Measurements from ENCODE around the gene CXCL3.

The CXCL3 gene

DNA sequence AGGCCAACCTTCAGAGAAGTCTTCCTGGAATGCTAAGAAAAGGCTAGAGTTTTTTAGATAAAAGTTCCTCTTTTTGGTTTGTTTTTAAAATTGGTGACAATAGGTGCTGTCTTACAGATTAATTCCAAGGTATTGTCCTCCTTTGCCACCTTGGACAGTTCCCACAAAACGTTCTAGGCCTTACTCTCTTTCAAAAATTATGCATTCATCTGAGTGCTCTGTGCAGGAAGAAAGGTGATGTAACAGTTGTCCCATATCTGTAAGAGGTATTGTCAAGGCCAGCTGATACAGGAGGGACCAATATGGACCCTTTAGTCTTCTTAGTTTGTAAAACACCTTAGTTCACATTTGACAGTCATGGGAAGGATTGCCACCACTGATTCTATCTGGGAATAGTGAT, 24.2 kb downstream of the CXCL3 start:
- no peak for DNase-seq (ENCODE audit: low read depth in 2 of 2)

- DNase-seq (ENCODE audit: low read depth in 2 of 2), result no peak
These were observed 25.2 kb downstream of the CXCL3 start for GRCh38 chr4:74013264-74013663.

DNA sequence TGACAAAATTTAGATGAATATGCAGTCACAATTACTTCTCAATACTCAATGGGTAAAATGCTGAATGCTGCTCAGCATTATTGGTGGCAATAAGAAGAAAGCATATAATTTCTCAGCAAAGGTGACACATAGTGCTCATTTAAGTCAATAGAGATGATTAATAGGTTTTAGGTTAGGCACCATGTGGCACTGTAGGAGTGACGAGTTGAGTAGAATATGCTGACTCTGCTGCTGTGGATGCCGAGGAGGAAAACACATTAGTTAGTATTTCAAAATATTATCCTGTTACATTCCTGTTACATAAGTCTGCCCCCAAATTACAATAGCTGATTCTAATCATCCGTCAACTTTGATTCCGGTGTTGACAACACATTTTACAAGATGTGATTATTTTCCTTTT, 26.4 kb downstream of the CXCL3 start:
- no peak for DNase-seq (ENCODE audit: low read depth in 2 of 2)

DNA sequence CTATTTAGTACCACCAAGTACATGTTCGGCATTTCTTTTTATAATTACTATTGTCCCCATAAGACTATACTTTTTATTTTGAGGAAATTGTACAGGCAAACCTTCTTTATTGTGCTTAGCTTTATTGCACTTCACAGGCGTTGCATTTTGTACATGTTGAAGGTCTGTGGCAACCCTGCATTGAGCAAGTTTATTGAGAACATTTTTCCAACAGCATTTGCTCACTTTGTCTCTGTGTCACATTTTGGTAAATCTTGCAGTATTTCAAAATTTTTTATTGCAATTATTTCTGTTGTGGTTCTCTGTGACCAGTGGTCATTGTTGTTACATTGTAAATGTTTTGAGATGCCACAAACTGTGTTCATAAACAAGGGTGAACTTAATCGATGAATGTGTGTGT, 29.2 kb downstream of the CXCL3 start:
- DNase-seq (ENCODE audit: low read depth in 2 of 2), result no peak

DNA sequence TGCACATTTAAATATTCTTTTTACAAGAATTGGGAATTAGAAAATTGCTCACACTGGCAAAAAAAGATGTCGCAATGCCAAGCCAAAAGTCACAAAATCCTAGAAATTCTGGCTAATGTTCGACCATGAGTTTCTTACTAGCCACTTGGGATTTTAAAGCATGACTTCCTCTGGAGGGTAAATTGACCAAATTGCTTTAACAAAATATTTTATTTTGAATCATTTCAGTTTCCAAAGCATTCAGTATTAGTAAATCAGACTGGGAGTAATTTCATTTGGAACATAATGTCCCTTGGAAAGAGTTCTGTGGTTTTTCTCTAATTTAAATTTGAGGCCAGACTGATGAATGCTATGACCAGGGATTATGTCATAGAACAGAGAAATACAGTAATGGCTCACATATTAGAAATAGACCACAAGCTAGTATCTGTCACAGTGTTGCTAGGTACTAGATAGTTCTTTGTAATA, 32.4 kb downstream of the CXCL3 start:
- DNase-seq (ENCODE audit: low read depth in 2 of 2), result no peak

DNA sequence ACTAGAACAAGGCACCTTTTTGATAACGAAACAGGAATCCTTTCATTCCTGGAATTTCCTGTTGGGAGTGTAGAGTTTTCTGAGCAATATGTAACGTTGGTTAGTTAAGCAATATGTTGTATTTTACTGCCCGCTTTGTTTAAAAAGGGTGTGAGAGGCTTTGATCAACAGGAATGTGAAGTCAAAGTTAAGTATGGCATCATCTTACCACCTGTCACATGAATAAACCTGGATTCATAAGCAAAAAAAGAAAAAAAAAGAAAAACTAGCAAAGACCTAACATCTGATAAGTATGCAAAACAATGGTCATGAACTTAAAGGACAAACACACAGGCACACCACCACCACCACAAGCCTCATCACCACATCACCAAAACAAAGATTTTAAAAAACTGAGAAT, 33.0 kb downstream of the CXCL3 start:
- no peak for DNase-seq (ENCODE audit: low read depth in 2 of 2)

DNA sequence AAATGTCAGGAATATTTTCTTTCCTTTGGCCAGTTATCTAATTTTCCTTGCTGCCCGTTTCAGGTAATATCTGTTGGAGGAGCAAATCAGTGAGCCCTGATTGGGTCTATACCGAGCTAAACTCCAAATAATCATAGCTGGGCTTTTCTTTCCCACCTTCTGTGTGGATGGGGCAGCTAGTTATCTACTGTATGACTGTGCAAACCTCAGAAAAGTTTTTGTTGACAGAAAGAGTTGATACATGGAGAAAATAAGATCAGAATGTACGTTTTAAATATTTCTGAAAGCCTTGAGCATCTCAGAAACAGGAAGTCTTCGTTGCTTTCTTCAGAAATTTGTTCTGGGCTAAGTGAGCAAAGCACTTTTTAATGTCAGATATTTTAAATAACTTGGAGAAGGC, 33.8 kb downstream of the CXCL3 start:
- no peak for DNase-seq (ENCODE audit: low read depth in 2 of 2)

DNA sequence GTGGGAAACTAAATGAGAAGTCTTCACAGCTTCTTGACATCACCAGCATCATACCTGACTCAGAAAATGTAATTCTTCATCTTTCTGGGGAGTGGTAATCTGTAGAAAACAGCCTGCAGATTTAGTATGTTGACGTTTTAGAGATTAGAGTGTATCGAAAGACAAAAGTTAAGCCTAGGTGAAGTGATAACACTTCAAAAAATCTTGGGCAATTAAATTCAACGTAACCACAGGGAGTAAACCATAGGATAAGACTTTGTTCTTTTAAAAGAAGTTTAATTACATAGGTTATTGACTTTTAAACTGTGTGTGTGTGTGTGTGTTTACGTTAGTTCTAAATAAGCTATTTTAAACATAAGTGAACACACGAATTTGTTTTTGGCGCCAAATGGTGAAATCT, 38.2 kb downstream of the CXCL3 start:
- DNase-seq (ENCODE audit: low read depth in 2 of 2), result no peak

- DNase-seq (ENCODE audit: low read depth in 2 of 2), result no peak
These were observed 40.2 kb downstream of the CXCL3 start, which contains the start of gene CXCL5 for GRCh38 chr4:73998040-73999011. CXCL5 (minus strand) TSS chr4:73998677; CDS start chr4:73998581, 96 bp downstream.

DNA sequence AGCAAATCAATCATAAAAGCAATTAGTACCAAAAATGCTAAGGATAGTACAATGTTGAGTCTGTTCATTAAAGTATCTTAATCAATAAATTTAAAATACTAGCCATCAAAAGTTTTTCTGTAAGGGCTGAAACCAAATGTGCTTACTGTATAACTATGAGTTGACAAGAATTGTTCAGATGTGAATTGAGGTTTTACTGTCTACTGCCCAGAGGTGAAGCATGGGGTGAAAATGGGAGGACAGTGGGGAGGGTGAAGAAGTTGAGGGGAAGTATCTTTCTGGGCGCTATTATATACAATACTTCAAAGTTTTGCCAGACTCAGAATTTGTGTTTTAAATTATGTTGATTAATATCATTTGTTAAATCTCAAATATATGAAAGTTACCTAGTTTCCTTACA, 46.4 kb downstream of the CXCL3 start:
- DNase-seq (ENCODE audit: low read depth in 2 of 2), result no peak

DNA sequence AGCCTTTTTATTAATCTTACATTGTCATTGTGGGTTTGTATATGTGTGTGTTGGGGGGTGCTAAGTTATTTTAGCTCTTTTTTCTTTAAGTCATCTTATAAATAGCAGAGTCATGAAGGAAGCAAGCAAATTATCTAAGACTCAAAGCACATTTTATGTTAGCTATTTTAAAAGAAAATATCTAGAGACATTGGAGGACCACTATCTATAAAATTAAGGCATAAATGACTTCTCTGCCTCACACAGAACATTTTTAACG, 46.8 kb downstream of the CXCL3 start:
- no peak for DNase-seq (ENCODE audit: low read depth in 2 of 2)

- no peak for DNase-seq (ENCODE audit: low read depth in 2 of 2)
These were observed 47.3 kb downstream of the CXCL3 start for GRCh38 chr4:73990988-73991741.

DNA sequence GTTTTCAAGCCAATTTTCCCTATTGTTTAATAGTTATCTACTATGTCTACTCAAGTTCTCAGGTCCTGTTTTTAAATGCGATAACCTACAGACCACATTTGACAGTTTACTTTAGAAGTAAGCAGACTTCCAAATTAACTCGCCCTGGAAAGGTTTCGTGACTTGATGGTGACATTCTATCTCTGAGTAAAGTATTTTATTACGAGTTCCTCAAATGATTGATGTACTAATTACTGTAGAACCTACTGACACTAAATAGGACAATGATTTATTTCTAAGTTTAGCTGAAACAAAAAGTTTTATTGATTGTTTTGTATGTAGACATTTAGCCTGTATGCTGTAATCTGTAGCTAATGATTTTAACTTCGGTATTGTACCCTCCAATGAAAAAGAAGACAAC, 48.6 kb downstream of the CXCL3 start:
- DNase-seq (ENCODE audit: low read depth in 2 of 2), result no peak

DNA sequence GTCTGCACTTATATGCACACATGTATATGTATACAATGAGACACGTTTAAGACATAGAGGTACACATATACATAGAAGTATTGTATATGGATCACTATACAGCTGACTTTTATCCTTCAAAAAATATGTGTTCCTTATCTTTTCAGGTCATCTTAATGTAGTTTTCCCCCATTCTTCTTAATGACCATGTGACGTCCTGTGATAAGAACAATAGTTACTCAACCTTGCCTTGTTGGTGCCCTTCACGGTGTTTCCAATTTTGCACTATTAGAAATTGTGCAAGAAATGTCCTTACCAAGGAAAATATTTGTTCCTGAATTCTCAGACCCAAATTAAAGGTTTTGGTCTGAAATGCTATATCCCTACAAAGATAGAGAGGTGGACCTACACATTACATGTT, 49.5 kb downstream of the CXCL3 start:
- DNase-seq (ENCODE audit: low read depth in 2 of 2), result no peak

- no peak for DNase-seq (ENCODE audit: low read depth in 2 of 2)
These were observed 50.4 kb downstream of the CXCL3 start, which contains the start of gene PPBP for GRCh38 chr4:73988061-73988460. PPBP (minus strand) TSS chr4:73988190; CDS start chr4:73988103, 87 bp downstream.

Data from stimulated activated CD8-positive, alpha-beta memory T cell treated with anti-CD3 and anti-CD28 coated beads, Interleukin-7, amount 100 ng/mL, for 4 hours (primary cell).